NCI-H2196 treated with DMSO at 0.1 percent for 48 hours (cell line): ENCODE data around the gene PTBP3.
"Not testable (repeated sequence)": the region's sequence is repeated elsewhere in the genome, so short reads cannot be mapped to it uniquely, and the experiment has no call there.

Experiments
- DNase-seq: peaks from one replicate; lab custom pipeline; 2025; ENCODE audit not compliant: unreplicated experiment; lab: John Stamatoyannopoulos, UW

PTBP3 gene

DNA sequence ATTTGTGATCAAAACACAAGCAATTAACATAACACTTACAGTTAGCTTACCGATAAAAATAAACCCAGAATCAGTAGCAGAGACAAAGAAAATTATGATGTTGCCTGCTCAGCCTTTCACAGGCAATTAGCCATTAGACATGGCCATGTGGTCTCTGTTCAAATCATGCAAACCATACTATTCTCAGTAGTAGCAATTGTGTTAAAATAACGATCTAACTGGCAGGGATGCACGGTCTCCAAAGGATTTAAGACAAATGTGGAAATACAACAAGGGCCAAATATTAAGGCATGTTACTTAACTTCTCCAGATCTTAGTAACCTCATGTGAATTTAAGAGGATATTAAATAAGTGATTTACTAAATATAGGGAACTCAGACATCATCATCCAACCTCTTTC is 59.5 kb downstream of the PTBP3 start:
- no peak for DNase-seq

DNA sequence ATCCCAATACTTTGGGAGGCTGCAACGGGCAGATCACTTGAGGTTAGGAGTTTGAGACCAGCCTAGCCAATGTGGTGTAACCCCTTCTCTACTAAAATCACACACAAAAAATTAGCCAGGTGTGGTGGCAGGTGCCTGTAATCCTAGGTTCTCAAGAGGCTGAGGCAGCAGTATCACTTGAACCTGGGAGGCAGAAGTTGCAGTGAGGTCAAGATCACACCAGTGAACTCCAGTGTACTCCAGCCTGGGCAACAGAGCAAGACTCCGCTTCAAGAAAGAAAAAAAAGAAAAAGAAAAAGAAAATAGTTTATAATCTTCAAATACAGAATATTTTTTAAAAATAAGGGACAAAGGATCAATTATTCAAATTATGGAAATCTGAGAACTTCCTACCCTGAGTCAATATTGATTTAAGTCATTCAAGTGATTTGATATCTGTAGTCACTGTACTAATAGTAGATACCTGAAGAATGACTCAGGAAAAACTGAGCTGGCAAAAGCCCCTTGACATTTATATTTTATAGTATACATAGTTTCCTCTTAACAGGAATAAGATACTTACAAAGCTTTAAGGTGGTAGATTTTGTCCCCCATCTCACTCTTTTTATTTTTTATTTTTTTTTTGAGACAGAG is 61.8 kb downstream of the PTBP3 start:
- no peak for DNase-seq

DNA sequence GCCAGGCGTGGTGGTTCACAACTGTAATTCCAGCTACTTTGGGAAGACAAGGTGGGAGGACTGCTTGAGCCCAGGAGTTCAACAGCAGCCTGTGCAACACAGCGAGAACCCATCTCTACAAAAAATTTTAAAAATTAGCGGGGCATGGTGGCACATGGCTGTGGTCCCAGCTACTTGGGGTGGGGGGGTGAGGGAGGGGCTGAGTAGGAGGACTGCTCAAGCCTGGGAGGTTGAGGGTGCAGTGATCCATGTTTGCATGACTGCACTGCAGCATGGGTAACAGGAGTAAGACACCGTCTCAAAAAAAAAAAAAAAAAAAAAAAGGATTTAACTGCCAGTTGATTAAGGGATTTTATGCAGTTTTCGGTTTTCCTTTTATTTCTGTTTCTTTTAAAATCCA is 65.0 kb downstream of the PTBP3 start:
- no peak for DNase-seq

DNA sequence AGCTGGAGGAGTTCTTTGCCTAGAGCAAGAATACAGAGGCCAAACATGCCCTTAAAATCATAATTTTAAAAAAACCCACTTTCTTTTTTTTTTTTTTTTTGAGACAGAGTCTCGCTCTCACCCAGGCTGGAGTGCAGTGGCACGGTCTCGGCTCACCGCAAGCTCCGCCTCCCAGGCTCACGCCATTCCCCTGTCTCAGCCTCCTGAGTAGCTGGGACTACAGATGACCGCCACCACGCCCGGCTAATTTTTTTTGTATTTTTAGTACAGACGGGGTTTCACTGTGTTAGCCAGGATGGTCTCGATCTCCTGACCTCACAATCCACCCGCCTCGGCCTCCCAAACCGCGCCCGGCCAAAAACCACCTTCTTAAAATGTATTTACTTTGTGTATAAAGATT is 66.3 kb downstream of the PTBP3 start:
- DNase-seq = not testable (repeated sequence)

DNA sequence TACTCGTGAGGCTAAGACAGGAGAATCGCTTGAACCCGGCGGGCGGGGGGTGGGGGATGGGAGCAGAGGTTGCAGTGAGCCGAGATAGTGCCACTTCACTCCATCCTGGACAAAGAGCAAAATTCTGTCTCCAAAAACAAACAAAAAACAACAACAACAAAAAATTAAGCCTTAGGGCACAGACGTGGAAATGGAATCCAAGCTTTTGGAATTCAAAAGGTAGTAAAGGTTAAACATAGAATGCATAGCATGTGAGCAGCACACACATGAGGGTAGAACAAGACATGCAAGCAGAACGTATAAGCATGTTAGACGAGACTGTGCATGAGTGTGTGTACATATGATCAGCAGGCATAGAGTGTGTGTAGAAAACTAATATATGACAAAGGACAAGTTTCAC is 68.0 kb downstream of the PTBP3 start:
- no peak for DNase-seq

DNA sequence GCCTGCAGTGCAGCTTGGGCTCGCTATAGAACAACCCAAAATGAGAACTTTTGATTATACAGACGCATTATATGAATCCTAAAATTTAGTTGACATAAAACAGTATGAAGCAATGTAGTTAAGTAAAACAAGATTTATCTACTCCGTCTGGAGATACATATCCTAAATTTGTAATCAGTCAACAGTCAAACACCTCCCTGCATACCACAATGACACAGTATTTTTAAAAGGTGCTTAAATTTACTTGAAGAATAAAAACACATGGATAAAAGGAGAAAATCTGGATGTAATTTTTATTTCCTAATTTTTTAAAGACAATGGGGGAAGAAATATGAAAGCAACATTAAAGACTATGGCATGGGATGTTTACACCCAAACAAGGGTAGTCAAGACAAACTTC is 70.8 kb downstream of the PTBP3 start:
- no peak for DNase-seq

DNA sequence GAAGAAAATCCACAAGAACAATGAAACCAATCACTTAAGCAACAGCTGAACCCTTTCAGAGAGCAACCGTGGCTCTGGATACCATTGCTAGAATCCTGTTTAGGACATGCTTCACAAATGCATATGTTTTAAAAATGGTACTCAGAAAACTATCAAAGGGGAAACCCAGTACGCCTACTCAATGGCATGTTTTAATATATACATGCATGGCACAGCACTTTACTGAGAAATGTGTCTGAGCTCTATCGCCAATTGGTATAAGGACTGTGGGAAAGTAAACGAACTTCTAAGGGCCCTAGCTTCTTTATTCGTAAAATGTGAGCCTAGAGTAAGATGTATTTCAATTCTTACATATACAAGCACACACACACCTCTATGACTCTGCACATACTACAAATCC is 72.3 kb downstream of the PTBP3 start:
- no peak for DNase-seq

DNA sequence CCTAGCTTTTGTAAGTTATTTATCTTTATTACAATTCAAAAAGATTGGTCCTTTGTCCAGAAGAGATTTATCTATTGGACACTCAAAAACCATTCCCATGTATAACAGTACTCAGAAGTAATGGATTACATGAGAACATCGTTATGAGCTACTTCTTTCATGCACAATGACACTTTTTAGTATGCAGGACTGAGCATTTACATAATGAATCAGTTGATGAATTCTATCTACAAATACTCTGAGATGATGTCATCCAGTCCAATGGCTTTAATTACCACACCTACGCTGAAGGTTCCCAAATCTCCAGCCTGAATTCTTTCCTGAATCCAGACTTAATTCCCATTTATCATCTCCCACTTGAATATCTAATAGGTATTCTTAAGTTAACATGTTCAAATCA is 75.3 kb downstream of the PTBP3 start:
- DNase-seq = no peak

DNA sequence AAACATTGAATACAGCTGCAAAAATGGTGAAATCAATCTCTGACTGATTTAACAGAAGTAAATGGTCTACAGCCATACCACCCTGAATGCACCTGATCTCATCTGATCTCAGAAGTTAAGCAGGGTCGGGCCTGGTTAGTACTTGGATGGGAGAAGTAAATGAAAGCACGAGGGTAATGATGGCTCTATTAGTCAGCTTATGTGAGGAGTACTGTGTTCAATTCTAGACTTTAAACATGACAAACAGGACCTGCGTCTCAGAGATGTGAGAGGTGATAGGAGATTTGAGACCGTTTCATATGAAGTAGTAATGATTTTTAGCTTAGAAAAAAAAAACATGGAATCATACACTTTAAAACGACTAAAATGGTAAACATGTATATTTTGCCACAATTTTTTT is 81.2 kb downstream of the PTBP3 start:
- DNase-seq = no peak

DNA sequence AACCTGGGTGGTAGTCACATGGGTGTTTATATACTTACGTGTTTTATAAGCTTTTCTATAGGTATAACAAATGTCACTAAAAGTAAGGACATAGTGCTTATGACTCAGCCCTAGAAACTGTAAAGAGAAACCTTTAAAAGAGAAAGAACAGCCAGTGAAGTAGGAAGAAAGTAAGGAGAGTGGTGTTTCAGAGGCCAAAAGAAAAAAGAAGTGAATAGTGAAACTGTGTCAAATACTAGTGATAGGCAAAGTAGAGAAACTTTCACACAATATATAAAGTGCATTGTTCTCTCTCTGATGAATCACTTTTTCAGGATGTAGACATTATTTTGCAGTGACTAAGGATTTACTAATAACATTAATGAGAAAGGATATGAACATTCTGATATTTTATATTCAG is 84.1 kb downstream of the PTBP3 start:
- no peak for DNase-seq

DNA sequence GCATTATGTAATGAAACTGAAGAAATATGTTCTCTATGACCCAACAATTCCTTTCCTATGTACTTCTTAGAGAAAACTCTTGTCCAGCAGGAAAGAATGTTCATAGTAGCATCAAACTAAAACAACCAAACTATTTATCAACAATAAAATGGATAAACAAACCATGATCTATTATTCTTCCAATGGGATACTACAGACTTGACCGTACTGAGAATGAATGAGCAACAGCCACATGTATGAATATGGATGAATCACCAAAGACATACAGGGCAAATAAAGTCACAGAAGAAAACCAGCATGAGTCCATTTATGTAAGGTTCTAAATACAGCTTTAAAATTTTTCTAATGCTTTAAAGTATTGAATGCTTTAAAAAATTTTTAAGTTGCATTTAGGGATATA is 84.7 kb downstream of the PTBP3 start:
- DNase-seq = no peak

DNA sequence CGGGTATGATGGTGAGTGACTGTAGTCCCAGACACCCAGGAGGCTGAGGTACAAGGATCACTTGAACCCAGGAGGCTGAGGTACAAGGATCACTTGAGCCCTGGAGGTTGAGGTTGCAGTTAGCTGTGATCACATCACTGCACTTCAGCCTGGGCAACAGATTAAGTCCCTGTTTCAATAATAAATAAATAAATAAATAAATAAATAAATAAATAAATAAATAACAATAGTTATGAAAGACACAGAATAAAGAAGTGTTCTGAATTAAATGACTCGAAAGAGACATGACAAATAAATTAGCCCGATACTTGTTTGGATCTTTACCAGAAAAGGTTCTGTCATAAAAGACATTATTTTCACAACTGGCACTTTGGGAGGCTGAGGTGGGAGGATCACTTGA is 86.3 kb downstream of the PTBP3 start:
- DNase-seq = no peak

DNA sequence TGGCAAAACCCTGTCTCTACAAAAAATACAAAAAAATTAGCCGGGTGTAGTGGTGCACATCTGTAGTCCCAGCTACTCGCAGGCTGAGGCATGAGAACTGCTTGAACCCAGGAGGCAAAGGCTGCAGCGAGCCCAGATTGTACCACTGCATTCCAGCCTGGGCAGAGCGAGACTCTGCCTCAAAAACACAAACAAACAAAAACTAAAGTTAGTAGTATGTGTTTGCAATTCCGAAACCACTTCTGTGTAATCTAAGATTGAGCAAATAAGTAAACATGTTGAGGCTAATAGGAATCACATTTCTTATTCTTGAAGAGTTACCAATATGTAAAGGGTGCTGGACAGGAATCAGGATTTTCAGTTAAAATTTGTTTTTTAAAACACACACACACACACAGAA is 88.3 kb downstream of the PTBP3 start:
- DNase-seq = no peak

DNA sequence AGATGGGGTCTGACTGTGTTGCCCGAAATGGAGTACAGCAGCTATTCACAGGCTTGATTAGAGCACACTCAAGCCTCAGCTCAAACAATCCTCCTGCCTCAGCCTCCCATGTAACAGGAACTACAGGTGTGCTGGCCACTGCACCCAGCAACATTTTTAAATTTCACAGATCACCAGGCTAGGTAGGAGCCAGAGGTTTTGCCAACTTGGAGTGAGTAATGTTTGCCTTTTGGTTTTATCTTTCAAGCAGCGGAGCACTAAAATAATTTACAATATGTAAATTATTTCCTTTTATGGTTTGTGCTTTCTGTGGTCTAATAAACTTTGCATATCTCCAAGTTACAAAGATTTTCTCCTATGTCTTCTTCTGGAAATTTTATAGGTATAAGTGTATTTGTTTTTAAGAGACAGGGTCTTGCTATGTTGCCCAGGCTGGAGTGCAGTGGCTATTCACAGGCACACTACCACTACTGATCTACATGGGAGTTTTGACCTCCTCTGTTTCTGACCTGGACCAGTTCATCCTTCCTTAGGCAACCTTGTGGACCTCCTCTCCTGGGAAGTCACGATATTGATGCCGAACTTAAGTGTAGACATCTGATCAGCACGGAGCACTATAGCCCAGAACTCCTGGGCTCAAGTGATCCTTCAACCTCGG is 91.1 kb downstream of the PTBP3 start:
- DNase-seq = no peak

DNA sequence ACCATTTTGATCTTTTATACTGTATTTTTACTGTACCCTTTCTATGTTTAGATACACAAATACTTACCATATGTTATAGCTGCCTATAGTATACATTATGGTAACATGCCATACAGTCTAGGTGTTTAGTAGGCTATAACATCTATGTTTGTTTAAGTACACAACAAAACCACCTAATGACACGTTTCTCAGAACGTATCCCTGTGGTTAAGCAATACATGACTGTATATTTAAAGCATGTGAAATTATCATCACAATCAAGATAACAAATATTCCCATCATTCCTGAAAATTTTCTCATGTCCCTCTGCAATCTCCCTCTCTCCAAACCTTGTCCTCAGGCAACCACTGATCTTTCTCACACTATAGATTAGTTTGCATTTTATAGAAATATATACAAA is 91.9 kb downstream of the PTBP3 start:
- DNase-seq = no peak

DNA sequence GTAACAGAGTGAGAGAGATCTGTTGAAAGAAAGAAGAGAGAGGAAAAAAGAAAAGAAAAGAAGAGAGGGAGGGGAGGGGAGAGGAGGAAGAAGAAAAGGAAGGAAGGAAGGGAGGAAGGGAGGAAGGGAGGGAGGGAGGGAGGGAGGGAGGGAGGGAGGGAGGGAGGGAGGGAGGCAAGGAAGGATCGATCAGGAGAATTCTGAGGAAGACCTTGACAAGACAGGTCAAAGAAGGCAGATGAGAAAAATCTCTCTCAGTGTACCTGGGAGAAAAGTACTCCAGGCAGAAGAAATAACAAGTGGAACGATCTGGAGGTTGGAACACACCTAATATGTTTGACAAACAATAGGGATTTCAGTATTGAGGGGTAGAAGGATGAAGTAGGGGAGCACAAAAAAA is 93.7 kb downstream of the PTBP3 start:
- DNase-seq = no peak

DNA sequence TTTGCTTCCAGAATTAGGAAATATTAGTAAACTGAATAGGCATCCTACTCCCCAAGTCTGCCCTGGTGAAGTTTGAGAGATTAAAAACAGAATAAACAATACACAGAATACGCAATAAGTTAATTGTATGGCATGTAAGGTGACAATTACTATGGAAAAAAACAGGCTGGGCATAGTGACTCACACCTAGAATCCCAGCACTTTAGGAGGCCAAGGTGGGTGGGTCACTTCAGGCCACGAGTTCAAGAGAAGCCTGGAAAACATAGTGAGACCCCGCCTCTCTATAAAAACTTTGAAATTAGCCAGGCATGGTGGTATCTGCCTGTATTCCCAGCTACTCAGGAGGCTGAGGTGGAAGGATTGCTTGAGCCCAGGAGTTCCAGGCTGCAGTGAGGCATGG is 94.1 kb downstream of the PTBP3 start:
- DNase-seq = no peak

DNA sequence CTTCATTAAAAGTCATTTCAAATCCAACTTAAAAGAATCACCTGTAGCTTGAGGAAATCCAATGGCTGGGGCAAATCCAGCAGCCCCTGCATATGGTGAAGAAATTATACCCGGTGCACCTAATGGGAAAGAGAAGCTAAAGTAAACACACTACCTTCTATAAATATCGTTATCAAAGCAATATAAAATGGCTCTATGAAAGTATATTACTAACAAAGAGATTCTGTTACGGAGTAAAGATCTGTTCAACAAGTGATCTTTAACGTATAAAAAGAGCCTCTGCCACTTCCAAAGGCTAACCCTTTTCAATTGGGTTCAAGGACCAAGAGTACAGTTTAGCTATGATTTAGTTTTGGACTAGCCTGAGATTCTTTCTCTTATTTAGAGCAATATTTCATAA is 98.6 kb downstream of the PTBP3 start:
- DNase-seq = no peak

DNA sequence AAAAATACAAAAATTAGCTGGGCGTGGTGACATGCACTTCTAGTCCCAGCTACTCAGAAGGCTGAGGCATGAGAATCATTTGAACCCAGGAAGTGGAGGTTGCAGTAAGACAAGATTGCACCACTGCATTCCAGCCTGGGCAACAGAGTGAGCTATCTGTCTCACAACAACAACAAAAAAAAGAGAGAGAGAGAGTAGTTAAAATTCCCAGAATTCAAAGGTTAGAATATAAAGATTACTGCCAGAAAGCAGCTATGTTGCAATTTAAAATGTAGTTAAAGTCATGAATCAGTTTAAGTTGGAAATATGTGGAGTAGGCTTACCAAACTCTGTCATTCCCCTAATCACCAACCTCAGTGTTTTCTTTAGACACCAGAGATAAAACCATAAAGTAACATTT is 99.7 kb downstream of the PTBP3 start:
- no peak for DNase-seq

DNA sequence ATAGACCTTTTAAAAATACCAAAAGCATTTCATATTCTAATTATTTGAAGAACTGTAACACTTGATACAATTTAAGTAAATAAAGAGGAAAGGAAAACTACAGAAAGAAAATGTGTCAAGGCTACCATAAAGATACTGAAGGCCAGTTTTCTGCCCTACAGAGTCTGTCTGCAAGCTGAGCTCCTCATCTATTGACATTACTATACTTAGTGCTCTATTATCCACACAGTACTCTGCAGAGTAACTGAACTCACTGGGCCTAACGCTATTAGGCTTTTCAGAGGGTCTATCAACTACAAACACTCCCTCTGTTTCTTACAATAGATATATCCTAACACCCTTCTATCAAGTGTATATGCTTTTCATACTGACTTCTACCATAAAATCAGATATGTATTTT is 101.2 kb downstream of the PTBP3 start:
- DNase-seq = no peak

DNA sequence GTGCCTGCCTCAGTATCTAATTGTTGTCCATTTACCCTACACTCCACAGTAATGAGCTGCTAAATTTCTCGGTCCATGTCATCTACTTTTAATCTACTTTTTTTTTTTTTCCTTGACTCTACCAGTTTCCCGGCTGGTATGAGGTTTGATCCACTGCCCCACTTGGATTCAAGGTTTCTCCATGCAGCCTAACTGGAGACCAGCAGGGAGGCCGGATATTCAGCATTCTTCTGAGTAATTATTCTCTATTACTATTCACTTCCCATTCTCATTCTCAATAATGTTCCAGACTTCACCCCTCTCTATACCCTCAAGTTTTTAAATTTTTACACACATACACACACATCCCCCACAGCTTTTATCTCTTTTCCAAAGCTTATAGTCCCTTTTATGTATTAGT is 107.3 kb downstream of the PTBP3 start:
- DNase-seq = no peak

DNA sequence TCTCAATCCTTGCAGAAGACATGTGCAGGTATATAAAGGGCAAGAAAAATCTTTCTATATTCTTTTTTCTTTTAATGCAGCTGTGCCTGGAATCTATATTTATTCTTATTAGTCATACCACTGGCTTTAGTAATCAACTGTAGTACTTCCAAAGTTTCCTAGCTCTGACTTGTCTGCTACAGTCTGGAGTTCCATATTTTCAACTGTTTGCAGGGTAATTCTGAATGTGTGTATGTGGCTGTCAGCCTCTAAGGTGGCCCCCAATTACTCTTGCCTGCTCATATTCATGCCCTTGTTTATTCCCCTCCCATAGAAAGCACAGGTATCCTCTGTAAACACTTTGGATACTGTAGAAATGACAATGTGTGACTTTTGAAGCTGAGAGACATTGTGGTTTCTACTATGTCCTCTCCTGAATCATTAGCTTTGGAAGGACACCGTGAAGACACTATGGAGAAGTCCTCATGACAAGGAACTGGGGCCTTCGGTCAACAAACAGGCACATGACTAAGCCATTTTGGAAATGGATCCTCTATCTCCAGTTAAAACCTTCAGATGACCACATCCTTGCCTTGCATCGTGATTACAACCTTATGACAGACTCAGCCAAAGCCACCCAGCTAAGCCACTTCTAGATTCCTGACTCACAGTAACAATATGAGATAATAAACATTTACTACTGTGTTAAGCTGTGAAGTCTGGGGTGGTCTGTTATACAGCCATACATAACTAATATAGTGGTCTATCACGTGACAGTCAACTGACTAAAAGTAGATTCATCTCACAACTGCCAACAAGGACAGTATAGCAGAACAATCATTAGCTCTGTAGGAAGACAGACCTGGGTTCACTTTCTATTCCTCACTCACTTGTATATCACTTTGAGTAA is 108.8 kb downstream of the PTBP3 start:
- DNase-seq = no peak
